H1 (cell line): ENCODE data around the gene GPR137. TPM values are rescaled to one million over a fixed set of nuclear protein-coding genes. Genes with fewer than 3 reads are reported as not detected.

Experiments used
- TAF1 ChIP-seq: IDR thresholded peaks from 2 replicates; pipeline ENCODE4 v1.6.1; 2011; ENCODE audit warnings: mild to moderate bottlenecking, low read depth, low read length
- polyA plus RNA-seq, 7 experiments: library from polyadenylated mRNA; depleted of rRNA in 3 of 7; stranded (reverse) in 5 of 7; unstranded in 2 of 7; fragments of >200 nt in 5 of 7; fragments of 200-250 nt in 2 of 7; gene quantifications; 1 replicate in 5 of 7; 2 replicates in 1 of 7; 4 replicates in 1 of 7; pipeline versions ENCODE4 v1.2.1 to v1.2.3, GENCODE V29; 2011 to 2013; ENCODE audit warnings: missing spikeins in 2 of 7, mixed read lengths in 2 of 7
- total RNA-seq: library from RNA; stranded (reverse); fragmentation: NEBNext Ultra II Directional; extraction: Animal tissue kit (Norgen Biotek cat#: 25700); gene quantifications from 2 replicates; pipeline ENCODE4 v1.2.1, GENCODE V29; 2021

The GPR137 gene
- total and polyA plus RNA-seq, 2 of the 8 experiments (the other 6 are each of a cell fraction or from before 2014, with no cell fraction given): 36.2 to 37.8 TPM

DNA sequence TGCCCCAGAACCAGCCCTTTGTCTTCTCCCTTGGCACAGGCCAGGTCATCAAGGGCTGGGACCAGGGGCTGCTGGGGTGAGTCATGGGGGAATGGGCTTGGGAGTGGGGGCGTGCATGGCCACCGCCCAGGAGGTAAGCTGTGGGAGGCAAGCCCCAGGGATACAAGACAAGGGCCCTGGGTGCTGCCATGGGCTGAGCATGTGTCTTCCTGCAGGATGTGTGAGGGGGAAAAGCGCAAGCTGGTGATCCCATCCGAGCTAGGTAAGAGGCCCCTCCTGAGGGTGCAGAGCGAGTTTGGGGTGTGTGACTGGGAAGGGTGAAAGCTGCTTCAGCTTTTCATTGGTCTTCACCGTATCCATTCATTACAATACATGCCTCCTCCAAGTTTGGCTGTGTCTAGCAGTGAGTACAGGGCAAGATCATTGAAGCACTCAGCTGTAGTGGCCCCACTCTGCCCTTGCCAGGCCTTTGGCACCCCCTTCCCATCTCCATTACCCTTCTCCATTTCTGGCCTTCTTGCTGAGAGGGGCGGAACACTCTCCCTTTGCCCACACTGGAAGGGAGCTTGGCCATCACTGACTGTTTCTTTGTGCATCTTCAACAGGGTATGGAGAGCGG, 42.3 kb upstream of the GPR137 start (continued):
- TF ChIP-seq TAF1: no peak
